LNCAP (cell line): ENCODE data around the gene BICD1.

Source experiments
- TF ChIP-seq, protein P1 (sequence below): fragments of 450-650 bp; IDR thresholded peaks from 2 replicates; pipeline ENCODE4 v1.5.1; 2017; ENCODE audit warnings: mild to moderate bottlenecking

Gene BICD1

DNA sequence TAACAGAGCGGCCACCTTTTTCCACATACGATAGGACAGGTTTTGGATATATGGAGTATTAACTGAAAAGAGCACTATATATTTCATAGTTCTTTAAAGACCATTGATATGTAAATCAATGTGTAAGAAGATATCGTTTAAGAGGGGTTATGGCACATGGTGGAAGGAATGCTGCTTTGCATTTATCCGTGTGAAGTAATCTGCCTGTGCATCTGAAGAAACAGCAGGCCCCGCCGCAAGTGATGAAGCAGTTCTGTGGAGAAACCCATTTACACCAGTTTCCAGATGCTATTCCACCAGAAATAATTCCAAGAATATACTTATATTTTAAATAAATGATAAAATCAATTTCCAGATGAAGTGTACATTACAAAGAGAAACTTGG lies 72.4 kb downstream of the BICD1 start:
- TF ChIP-seq, protein P1, sequence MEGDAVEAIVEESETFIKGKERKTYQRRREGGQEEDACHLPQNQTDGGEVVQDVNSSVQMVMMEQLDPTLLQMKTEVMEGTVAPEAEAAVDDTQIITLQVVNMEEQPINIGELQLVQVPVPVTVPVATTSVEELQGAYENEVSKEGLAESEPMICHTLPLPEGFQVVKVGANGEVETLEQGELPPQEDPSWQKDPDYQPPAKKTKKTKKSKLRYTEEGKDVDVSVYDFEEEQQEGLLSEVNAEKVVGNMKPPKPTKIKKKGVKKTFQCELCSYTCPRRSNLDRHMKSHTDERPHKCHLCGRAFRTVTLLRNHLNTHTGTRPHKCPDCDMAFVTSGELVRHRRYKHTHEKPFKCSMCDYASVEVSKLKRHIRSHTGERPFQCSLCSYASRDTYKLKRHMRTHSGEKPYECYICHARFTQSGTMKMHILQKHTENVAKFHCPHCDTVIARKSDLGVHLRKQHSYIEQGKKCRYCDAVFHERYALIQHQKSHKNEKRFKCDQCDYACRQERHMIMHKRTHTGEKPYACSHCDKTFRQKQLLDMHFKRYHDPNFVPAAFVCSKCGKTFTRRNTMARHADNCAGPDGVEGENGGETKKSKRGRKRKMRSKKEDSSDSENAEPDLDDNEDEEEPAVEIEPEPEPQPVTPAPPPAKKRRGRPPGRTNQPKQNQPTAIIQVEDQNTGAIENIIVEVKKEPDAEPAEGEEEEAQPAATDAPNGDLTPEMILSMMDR: no peak

DNA sequence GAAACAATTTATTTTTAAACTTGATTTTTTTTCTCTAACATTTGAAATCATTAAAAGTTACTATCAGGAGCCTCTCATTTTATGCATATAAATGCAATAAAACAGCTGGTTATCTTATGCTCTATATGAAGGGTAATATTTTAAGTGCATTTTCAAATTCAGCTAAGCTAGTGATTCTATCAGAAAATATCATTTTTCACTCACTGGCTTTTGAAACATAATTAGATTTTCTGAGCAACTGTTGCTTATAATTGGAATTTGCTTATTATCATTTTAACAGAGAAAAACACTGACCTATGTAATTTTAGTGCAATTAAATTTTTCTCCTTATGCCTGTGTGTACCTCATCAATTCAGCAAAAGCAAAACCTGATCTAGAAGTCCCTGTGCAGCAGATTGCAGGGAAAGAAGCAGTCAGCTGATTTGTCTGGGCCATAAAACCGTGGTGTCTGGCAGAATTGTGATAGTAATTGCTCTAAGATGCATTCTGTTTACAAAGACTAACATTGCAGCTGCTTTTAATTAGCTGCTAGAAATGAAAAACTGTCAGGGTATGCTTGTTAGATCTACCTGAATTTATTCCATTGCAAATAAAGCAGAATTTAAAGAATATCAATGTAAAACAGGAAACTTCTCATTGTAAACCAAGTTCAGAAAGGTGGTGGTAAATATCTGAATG lies 75.0 kb downstream of the BICD1 start:
- TF ChIP-seq, protein P1: no peak

DNA sequence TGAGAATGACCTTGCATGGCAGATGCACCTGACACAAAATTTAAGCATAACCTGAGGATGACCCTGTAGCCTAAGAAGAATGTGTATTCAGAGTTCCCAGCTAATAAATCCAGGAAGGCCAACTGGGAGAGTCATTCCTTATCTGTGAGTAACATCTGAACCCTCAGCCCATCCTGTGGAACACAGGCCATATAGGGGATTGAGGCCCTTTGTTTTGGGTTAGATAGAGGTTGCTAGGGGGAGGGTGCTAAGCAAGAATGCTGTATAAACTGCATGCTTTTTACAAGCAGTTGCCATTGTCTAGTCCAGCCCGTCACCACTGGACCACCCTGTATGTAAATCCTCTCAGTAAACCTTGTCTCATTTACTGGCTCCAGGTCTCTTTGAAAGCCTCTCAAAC lies 77.0 kb downstream of the BICD1 start:
- TF ChIP-seq, protein P1: no peak

DNA sequence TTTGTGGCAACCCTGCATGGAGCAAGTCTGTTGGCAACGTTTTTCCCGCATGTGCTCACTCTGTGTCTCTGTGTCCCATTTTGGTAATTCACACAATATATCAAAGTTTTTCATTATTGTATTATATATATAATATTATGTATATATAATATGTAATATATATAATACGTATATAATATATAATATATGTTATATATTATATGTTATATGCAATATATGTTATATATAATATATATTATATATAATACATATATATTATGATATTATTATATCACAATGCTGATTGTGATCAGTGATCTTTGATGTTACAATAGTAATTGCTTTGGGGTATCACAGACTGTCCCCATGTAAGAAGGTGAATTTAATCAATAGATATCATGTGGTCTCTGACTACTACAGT lies 84.8 kb downstream of the BICD1 start:
- TF ChIP-seq, protein P1: no peak

DNA sequence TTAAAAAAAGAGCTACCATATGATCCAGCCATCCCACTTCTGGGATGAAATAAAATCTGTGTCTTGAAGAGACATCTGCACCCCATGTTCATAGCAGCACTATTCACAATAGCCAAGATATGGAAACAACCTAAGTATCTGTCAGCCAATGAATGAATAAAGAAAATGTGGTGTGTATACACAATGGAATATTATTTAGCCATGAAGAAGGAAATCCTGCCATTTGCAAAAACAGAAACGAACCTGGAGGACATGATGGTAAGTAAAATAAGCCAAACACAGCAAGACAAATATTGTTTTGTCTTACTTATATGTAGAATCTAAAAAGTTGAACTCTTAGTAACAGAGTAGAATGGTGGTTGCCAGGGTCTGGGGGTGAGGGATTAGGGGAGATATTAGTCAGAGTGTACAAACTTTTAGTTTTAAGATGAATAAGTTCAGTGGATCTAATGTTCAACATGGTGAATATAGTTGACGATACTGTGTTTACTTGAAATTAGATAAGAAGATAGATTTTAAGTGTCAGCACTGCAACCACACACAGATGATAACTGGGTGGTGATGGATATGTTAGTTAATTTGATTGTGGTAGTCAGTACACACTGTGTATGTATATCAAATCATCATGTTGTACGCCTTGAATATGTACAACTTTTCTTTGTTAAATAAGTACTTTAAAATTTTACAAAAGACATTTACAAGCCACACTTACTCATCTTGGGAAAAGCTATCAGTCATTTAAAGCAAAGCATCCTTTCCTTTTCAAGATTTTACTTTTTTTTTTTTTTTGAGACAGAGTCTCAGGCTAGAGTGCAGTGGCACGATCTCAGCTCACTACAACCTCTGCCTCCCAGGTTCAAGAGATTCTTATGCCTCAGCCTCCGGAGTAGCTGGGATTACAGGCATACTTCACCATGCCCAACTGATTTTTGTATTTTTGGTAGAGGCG lies 89.9 kb downstream of the BICD1 start:
- TF ChIP-seq, protein P1: no peak

DNA sequence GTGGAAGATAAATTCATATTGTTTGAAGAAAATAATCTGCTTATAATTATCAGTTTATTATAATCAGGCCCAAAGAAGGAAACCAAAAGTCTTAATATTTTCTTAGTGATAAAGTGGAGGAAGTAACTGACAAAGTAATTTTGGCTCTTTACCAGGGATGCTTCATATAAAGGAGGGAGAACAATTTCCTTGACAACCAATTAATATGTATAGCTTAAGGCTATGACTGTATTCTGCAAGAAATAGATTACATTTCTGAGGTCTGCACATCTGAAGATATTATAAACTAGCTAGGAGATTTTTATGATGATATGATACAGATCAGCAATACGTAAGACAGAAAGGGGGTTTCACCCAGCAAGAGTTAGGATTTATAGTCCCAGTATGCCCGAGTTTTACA lies 90.8 kb downstream of the BICD1 start:
- TF ChIP-seq, protein P1: no peak

DNA sequence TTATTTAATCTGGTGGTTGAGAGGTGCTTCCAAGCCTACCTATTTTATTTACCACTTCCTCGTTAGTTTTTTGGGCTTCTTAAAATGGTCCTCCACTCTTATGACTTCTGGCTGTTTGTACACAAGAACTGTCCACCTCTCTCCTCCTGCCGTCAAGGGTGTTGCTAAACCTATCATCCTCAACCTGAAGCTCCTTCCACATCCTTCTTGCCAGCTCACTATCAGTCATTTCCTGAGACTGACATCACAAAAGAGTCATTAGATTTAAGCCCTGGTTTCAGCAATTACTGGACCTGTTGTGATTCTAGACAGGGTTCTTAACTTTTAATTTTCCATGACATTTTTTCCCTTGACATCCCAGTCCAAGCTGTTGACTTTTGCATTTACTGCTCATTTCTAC lies 91.9 kb downstream of the BICD1 start:
- TF ChIP-seq, protein P1: no peak
